Tibial nerve (tissue), 4 donors: ENCODE data around the gene CPNE8. TPM values are rescaled to one million over a fixed set of nuclear protein-coding genes. Genes with fewer than 3 reads are reported as not detected.

Experiments used
- DNase-seq, 2 donors: peaks; one replicate each; pipeline ENCODE4 v3.0.0-alpha.2; 2019; ENCODE audit warnings: low spot score in 2 of 2
- H3K27ac ChIP-seq, 4 donors: fragments of 200-600 bp; sonication (generic) in 3 of 4; one replicate each; pipeline ENCODE4 v1.5.1; 2017 to 2019; ENCODE audit warnings: mild to moderate bottlenecking in 1 of 4
- H3K27me3 ChIP-seq, 2 donors: fragments of 200-600 bp; sonication (generic) in 1 of 2; one replicate each; pipeline versions ENCODE4 v1.5.1 to v1.6.0; 2017 to 2019
- H3K36me3 ChIP-seq, 3 donors: fragments of 200-600 bp; sonication (generic); one replicate each; pipeline ENCODE4 v1.5.1; 2018 to 2019
- H3K4me1 ChIP-seq, 4 donors: fragments of 200-600 bp; sonication (generic) in 3 of 4; one replicate each; pipeline ENCODE4 v1.5.1; 2017 to 2019
- H3K4me3 ChIP-seq, 4 donors: fragments of 200-600 bp; sonication (generic) in 3 of 4; one replicate each; pipeline ENCODE4 v1.5.1; 2017 to 2019; ENCODE audit warnings: mild to moderate bottlenecking in 1 of 4, moderate library complexity in 1 of 4
- H3K9me3 ChIP-seq, 4 donors: fragments of 200-600 bp; sonication (generic) in 3 of 4; one replicate each; pipeline ENCODE4 v1.5.1; 2017 to 2019
- CTCF ChIP-seq, 5 experiments: fragments of 200-600 bp in 3 of 5; fragments of 450-650 bp in 2 of 5; sonication (generic) in 3 of 5; IDR thresholded peaks; one replicate each; pipeline ENCODE4 v1.5.1; 2016 to 2019; ENCODE audit warnings: antibody characterized with exemption in 5 of 5, mild to moderate bottlenecking in 3 of 5, moderate library complexity in 2 of 5
- EP300 ChIP-seq, 2 donors: sonication (generic); formaldehyde crosslinking; IDR thresholded peaks; one replicate each; pipeline ENCODE4 v1.6.1; 2017; ENCODE audit warnings: antibody characterized with exemption in 2 of 2, mild to moderate bottlenecking in 1 of 2
- POLR2A ChIP-seq, 2 donors: fragments of 450-650 bp; IDR thresholded peaks; one replicate each; pipeline ENCODE4 v1.6.1; 2017; ENCODE audit warnings: antibody characterized with exemption in 2 of 2, mild to moderate bottlenecking in 2 of 2, moderate library complexity in 2 of 2
- whole genome bisulfite sequencing, 2 donors: methylation state at CpG; one replicate each; pipeline ENCODE4 v1.1.5; 2018; 5-methylcytosine and 5-hydroxymethylcytosine counted together
- total RNA-seq, 4 donors: library from RNA; depleted of rRNA; stranded (reverse); fragments of >200 nt; gene quantifications; one replicate each; pipeline ENCODE4 v1.1.0, GENCODE V29; 2016

Gene CPNE8
- total RNA-seq, 4 donors from 2014 or later = 16.5 to 20.7 (median 20.4) TPM

GRCh38 chr12:38721611-38722252, 183.7 kb downstream of the CPNE8 start:
- Histone ChIP-seq H3K9me3 (peaks cover 0 to 12% (median 0%) of the 10 kb centered on the region in 4 donors), H3K27ac (no peak overlapping the region), H3K36me3 (peaks cover 0 to 34% (median 0%) of the 10 kb centered on the region in 3 donors), H3K27me3 (no peaks in the 10 kb centered on the region), H3K4me1 (no peaks in the 10 kb centered on the region), H3K4me3 (no peak overlapping the region)
- TF ChIP-seq POLR2A (IDR thresholded peaks at IDR 0.05) (no peak), EP300 (IDR thresholded peaks at IDR 0.05) (no peak), CTCF (IDR thresholded peaks at IDR 0.05) (no peak)
- DNase-seq = no peak
- 96 to 99% methylated on average over 6 to 10 of the region's 10 CpGs for WGBS, 2 donors

- no peak overlapping the region for H3K27ac ChIP-seq
- H3K9me3 ChIP-seq = peaks cover 0 to 18% (median 4%) of the 10 kb centered on the region in 4 donors
- H3K27me3 ChIP-seq = no peaks in the 10 kb centered on the region
- no peaks in the 10 kb centered on the region for H3K4me1 ChIP-seq
- H3K36me3 ChIP-seq = peaks cover 0 to 34% (median 0%) of the 10 kb centered on the region in 3 donors
- 88 to 96% methylated on average over 7 to 9 of the region's 9 CpGs for WGBS, 2 donors
- no peak overlapping the region for H3K4me3 ChIP-seq
- DNase-seq = no peak
- TF ChIP-seq CTCF (IDR thresholded peaks at IDR 0.05) (no peak), EP300 (IDR thresholded peaks at IDR 0.05) (no peak), POLR2A (IDR thresholded peaks at IDR 0.05) (no peak)
Measured at GRCh38 chr12:38720661-38721060, 184.7 kb downstream of the CPNE8 start.

GRCh38 chr12:38713294-38713693, 192.1 kb downstream of the CPNE8 start:
- no peak for TF ChIP-seq POLR2A (IDR thresholded peaks at IDR 0.05)
- no peak for TF ChIP-seq CTCF (IDR thresholded peaks at IDR 0.05)
- TF ChIP-seq EP300 (IDR thresholded peaks at IDR 0.05) = no peak
- WGBS, 2 donors = 80 to 82% methylated on average over 6 of the region's 6 CpGs
- H3K4me1 ChIP-seq = no peaks in the 10 kb centered on the region
- no peak overlapping the region for H3K4me3 ChIP-seq
- no peak overlapping the region for H3K27ac ChIP-seq
- H3K36me3 ChIP-seq = peaks cover 0 to 11% (median 0%) of the 10 kb centered on the region in 3 donors
- no peaks in the 10 kb centered on the region for H3K27me3 ChIP-seq
- H3K9me3 ChIP-seq = peaks cover 0 to 18% (median 4%) of the 10 kb centered on the region in 4 donors
- no peak for DNase-seq

- WGBS, 2 donors = 83 to 92% methylated on average over 2 of the region's 2 CpGs
- no peaks in the 10 kb centered on the region for H3K36me3 ChIP-seq
- no peaks in the 10 kb centered on the region for H3K4me1 ChIP-seq
- DNase-seq = no peak
- no peaks in the 10 kb centered on the region for H3K27me3 ChIP-seq
- no peak overlapping the region for H3K4me3 ChIP-seq
- no peak overlapping the region for H3K27ac ChIP-seq
- TF ChIP-seq EP300 (IDR thresholded peaks at IDR 0.05) = no peak
- TF ChIP-seq CTCF (IDR thresholded peaks at IDR 0.05) = no peak
- TF ChIP-seq POLR2A (IDR thresholded peaks at IDR 0.05) = no peak
- peaks cover 0 to under 1% (median 0%) of the 10 kb centered on the region in 4 donors for H3K9me3 ChIP-seq
Measured at GRCh38 chr12:38711054-38711453, 194.3 kb downstream of the CPNE8 start.

GRCh38 chr12:38708466-38708865, 196.9 kb downstream of the CPNE8 start:
- H3K9me3 ChIP-seq = no peaks in the 10 kb centered on the region
- TF ChIP-seq CTCF (IDR thresholded peaks at IDR 0.05) (no peak), POLR2A (IDR thresholded peaks at IDR 0.05) (no peak), EP300 (IDR thresholded peaks at IDR 0.05) (no peak)
- no peaks in the 10 kb centered on the region for H3K36me3 ChIP-seq
- no peak for DNase-seq
- H3K27ac ChIP-seq = no peak overlapping the region
- H3K4me3 ChIP-seq = no peak overlapping the region
- H3K27me3 ChIP-seq = no peaks in the 10 kb centered on the region
- H3K4me1 ChIP-seq = no peaks in the 10 kb centered on the region
